Glutamatergic neuron (in vitro differentiated cells): ENCODE data around the gene ABCB10. TPM values are rescaled to one million over a fixed set of nuclear protein-coding genes. Genes with fewer than 3 reads are reported as not detected.

ENCODE experiments used
- DNase-seq: peaks from one replicate; pipeline ENCODE4 v3.0.0; 2022
- H3K27ac Mint-ChIP-seq: one replicate; pipeline ENCODE4 v1.8.0; 2020; ENCODE audit warnings: mild to moderate bottlenecking, mixed read lengths, inconsistent platforms; ENCODE audit not compliant: unreplicated experiment
- H3K27me3 Mint-ChIP-seq: one replicate; pipeline ENCODE4 v1.8.0; 2020; ENCODE audit warnings: mild to moderate bottlenecking, moderate library complexity, mixed read lengths, inconsistent platforms; ENCODE audit not compliant: unreplicated experiment
- H3K36me3 Mint-ChIP-seq: one replicate; pipeline ENCODE4 v1.8.0; 2020; ENCODE audit warnings: mild to moderate bottlenecking, mixed read lengths, inconsistent platforms; ENCODE audit not compliant: unreplicated experiment
- H3K4me1 Mint-ChIP-seq: one replicate; pipeline ENCODE4 v1.8.0; 2020; ENCODE audit warnings: mild to moderate bottlenecking, low read depth, mixed read lengths, inconsistent platforms; ENCODE audit not compliant: unreplicated experiment
- H3K4me3 Mint-ChIP-seq: one replicate; pipeline ENCODE4 v1.8.0; 2020; ENCODE audit warnings: mild to moderate bottlenecking, mixed read lengths, inconsistent platforms; ENCODE audit not compliant: unreplicated experiment
- H3K9me3 Mint-ChIP-seq: one replicate; pipeline ENCODE4 v1.8.0; 2020; ENCODE audit warnings: mild to moderate bottlenecking, moderate library complexity, mixed read lengths, inconsistent platforms; ENCODE audit not compliant: unreplicated experiment
- long read RNA-seq: library from polyadenylated mRNA; unstranded; transcript quantifications from one replicate; pipeline ENCODE4 v2.0.0, GENCODE V29; 2020; ENCODE audit not compliant: unreplicated experiment
- total RNA-seq: library from RNA; stranded (reverse); fragmentation: NEBNext Ultra II Directional; extraction: Animal tissue kit (Norgen Biotek cat#: 25700); gene quantifications from one replicate; pipeline ENCODE4 v1.2.1, GENCODE V29; 2021; ENCODE audit not compliant: unreplicated experiment
- TF ChIP-seq, protein P1 (sequence below): fragments of 200-600 bp; sonication (generic); IDR thresholded peaks from one replicate; pipeline ENCODE4 v1.5.0; 2021; ENCODE audit not compliant: partially characterized antibody, unreplicated experiment

The ABCB10 gene
- 15.0 TPM for total RNA-seq
- long read RNA-seq, partial matches to known transcripts, result 1 of 1 reads
- long read RNA-seq, other reads (novel, unspliced or antisense), result 0 of 1 reads

DNA sequence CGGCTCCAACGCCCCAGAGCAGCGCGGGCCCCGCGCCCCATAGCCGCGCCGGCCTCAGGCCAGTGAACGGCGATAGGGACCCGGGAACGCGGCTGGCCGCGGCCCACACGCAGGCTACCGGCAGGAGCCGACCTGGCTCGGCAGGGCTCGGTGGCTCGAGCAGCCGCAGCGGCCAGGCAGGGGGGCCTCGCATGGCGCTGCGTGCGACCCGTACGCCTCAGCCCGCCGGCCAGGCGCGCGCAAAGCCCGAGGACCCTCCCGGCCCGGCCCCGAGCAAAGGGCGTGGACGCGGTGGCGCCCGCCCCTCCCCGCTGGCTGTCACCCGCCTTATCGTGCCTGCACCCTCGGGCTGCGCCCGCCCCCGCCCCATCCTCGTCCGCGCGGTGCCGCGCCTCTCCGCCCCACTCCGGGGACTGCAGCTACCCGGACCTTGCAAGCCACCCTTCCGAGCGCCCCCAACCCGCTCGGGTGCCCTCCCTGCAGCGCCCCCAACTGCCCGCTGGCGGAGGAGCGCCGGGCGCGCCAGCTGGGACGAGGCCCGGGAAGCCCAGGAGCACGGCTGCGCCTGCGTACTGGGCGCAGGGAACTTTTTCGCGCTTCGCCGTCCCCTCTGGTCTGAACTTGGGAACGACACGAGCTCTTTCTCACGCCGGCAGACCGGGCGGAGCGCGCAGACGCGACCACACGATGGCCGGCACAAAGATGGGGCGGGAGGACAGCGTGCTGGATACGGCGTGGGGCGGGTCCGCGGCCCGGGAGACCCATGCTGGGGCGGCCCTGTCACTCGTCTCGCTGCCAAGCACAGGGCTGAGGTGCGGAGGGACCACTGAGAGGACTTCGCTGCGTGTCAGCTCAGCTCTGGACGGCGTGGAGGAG lies at the start of gene ABCB10:
Gene ABCB10 (minus strand): TSS at position 248 of the 876 bp plus-strand sequence. CDS start 55 bp downstream, at position 193.
- peaks cover 14% of the 10 kb centered on the region for H3K4me1 Mint-ChIP-seq
- H3K27ac Mint-ChIP-seq, result peak within 1 kb of the TSS; percentile 91
- peaks cover 4% of the 10 kb centered on the region for H3K9me3 Mint-ChIP-seq
- TF ChIP-seq, protein P1, sequence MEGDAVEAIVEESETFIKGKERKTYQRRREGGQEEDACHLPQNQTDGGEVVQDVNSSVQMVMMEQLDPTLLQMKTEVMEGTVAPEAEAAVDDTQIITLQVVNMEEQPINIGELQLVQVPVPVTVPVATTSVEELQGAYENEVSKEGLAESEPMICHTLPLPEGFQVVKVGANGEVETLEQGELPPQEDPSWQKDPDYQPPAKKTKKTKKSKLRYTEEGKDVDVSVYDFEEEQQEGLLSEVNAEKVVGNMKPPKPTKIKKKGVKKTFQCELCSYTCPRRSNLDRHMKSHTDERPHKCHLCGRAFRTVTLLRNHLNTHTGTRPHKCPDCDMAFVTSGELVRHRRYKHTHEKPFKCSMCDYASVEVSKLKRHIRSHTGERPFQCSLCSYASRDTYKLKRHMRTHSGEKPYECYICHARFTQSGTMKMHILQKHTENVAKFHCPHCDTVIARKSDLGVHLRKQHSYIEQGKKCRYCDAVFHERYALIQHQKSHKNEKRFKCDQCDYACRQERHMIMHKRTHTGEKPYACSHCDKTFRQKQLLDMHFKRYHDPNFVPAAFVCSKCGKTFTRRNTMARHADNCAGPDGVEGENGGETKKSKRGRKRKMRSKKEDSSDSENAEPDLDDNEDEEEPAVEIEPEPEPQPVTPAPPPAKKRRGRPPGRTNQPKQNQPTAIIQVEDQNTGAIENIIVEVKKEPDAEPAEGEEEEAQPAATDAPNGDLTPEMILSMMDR, result peak; percentile 85
- peak within 1 kb of the TSS; percentile 93 for H3K4me3 Mint-ChIP-seq
- H3K27me3 Mint-ChIP-seq, result peaks cover 8% of the 10 kb centered on the region
- DNase-seq, result peak; percentile 98
- no peaks in the 10 kb centered on the region for H3K36me3 Mint-ChIP-seq

DNA sequence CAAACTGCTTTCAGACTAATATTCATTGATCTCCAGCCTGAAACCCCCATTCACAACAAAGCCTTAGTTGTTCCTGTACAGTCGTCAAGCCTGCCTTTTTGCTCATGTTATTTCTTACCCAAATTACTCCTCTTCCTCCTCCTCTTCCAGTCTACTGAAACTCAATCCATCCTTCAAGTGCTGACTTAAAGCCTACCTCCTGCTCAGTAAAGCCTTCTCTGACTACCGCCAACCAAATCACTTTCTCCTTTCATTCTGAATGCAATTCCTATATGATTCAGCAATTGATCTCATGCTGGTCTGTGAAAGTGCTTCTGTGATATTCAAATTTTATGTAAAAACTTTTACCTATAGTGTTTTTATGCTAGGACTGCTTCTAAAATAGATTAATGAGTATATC lies 48.9 kb upstream of the ABCB10 start:
- Mint-ChIP-seq H3K27me3 (no peaks in the 10 kb centered on the region), H3K27ac (no peak overlapping the region), H3K36me3 (no peaks in the 10 kb centered on the region), H3K4me3 (no peak overlapping the region), H3K4me1 (peaks cover 4% of the 10 kb centered on the region), H3K9me3 (peaks cover 2% of the 10 kb centered on the region)
- TF ChIP-seq, protein P1, result no peak
- DNase-seq, result no peak

DNA sequence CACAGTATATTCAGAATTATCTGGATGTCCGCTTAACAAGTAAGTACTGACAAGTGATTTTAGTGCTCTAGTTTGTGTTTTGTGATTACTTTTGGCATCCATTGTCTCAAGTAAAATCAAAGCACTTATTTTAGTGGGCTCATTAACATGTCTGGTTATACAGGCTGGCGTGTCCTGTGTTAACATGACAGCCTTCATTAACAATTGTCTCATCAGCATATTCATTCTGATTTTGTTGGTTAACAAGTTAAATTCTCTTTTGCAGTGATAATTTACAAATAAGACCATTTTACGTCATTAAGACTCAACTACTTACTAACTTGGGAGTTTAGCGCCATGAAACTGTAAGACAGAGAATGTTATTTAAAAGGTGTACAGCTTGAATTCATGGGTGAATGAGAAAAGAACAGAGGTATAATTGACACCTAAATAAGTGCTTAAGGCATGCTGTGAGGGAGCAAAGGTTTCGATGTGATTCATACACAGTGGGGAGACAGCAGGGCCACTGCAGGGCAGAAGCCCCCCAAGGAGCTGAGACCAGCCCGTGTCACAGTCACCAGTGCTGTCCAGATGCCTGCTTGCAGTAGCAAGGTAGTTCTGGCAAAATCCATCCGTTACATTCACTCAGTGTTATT lies 45.0 kb upstream of the ABCB10 start:
- TF ChIP-seq, protein P1, result no peak
- Mint-ChIP-seq H3K4me1 (peaks cover 9% of the 10 kb centered on the region), H3K27me3 (no peaks in the 10 kb centered on the region), H3K36me3 (no peaks in the 10 kb centered on the region), H3K9me3 (no peaks in the 10 kb centered on the region), H3K27ac (no peak overlapping the region), H3K4me3 (no peak overlapping the region)
- DNase-seq, result no peak

DNA sequence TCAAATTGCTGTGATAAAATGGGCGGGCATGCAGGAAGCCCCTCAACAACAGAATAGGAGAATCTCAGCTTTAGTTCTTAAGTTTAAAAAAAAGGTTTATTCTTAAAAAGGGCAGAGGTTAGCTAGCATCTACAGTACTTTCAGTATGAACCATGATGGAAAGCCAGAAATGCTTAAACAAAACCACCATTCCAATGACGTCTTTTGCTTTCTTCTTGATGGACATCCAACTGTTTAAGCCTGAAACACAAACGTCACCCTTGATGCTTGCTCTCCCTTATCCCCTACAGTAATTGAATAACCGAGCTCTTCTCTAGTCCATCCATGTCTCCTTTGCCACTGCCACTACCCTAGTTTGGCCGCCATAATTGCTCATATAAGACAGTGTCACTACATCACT lies 41.7 kb upstream of the ABCB10 start:
- Mint-ChIP-seq H3K27ac (no peak overlapping the region), H3K9me3 (no peaks in the 10 kb centered on the region), H3K4me3 (no peak overlapping the region), H3K4me1 (peaks cover 9% of the 10 kb centered on the region), H3K36me3 (no peaks in the 10 kb centered on the region), H3K27me3 (no peaks in the 10 kb centered on the region)
- TF ChIP-seq, protein P1, result no peak
- DNase-seq, result no peak
